ENCODE data around the gene PTPN13. TPM values are rescaled to one million over a fixed set of nuclear protein-coding genes. Genes with fewer than 3 reads are reported as not detected.
"Not testable (repeated sequence)": the region's sequence is repeated elsewhere in the genome, so short reads cannot be mapped to it uniquely, and the experiment has no call there.

PTPN13 gene
- total RNA-seq, 1 donor from 2014 or later: 0.88 TPM

- intact Hi-C loops (cut with micrococcal nuclease): no loop called here
Observed at GRCh38 chr4:86641516-86642090, 47.5 kb downstream of the PTPN13 start.

- intact Hi-C loops (cut with micrococcal nuclease): no loop called here
Observed at GRCh38 chr4:86644892-86645291, 50.8 kb downstream of the PTPN13 start.

DNA sequence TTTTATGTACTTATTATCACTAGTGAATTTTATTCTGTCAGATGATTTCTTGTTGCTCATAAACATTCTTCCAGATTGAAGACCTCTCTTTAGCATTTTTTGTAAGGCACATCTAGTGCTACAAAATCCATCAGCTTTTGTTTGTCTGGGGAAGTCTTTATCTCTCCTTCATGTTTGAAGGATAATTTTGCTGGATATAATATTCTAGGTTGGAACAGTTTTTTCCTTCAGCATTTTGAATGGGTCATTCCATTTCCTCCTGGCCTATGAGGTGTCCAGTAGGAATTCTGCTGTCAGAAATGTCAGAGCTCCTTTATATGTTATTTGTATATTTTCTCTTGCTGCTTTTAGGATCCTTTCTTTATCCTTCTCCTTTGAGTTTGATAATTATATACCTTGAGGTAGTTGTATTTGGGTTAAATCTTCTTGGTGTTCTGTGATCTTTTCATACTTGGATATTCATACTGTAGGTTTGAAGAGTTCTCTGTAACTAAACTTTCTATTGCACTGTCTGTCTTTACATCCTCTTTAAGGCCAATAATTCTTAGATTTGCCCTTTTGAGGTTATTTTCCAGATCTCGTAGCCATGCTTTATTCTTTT is 58.3 kb downstream of the PTPN13 start:
- intact Hi-C loops (cut with micrococcal nuclease): loop anchor here (2.0 kb wide), 1 partner anchor 242 kb away; no protein-coding TSS in a partner anchor

- intact Hi-C loops (cut with micrococcal nuclease): loop anchor here (2.0 kb wide), 1 partner anchor 241 kb away; no protein-coding TSS in a partner anchor
Observed at GRCh38 chr4:86653237-86653865, 59.2 kb downstream of the PTPN13 start.

GRCh38 chr4:86656781-86657180 is 62.7 kb downstream of the PTPN13 start:
- intact Hi-C loops (cut with micrococcal nuclease): not testable (repeated sequence)

DNA sequence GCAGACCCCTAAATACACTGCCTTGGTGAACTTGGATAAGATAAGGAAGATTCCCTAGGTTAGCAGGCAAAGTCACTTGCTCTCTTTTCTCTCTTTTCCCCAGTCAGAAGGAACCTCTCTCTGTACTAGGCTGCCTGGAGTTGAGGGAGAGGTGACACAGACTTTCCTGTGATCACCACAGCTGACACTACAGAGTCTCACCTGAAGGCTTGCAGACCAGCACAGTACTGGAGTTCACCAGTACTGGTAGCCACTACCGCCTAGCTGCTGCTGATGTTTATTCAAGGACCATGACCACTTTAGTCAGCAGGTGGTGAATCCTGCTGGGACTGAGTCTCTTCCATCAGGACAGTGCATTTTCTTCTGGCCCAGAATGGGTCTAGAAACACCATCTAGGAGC is 63.3 kb downstream of the PTPN13 start:
- intact Hi-C loops (cut with micrococcal nuclease): no loop called here

DNA sequence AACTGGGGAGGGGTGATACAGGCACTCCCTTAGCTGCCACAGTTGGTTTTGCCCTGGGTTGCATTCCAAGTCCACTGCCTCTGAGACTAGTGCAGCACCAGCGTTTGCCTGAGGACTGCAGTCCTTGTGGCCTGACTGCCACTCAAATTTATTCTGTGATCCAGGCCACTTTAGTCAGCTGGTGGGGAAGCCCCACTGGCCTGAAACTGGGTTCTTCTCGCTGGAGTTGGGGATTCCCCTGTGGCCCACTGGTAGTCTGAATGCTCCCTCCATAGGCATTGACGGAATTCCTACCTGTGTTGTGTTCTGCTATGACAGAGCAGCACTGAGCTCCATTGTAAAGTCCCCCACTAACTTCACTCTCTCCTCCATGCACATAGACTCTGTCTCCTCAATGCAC is 63.8 kb downstream of the PTPN13 start:
- intact Hi-C loops (cut with micrococcal nuclease): no loop called here

DNA sequence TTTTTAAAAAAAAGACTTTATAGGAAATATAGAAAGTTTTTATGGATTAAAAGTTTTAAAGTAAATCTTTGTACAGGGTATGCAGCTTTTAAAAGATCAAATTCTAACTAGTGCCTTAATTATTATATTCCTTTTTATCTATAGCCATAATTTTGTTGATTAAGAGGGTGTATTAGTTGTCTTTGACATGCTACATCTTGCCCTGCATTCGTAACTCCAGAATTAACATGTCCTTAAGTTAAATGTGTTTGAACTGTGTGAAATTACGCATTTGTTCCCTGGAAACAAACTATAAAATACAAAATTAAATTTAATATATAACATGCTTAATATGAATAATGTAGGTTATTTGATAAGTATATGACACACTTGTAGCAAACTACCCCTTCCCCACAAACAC is 66.3 kb downstream of the PTPN13 start:
- intact Hi-C loops (cut with micrococcal nuclease): no loop called here

- intact Hi-C loops (cut with micrococcal nuclease): no loop called here
Observed at GRCh38 chr4:86661006-86661405, 66.9 kb downstream of the PTPN13 start.

- intact Hi-C loops (cut with micrococcal nuclease): no loop called here
Observed at GRCh38 chr4:86661418-86661817, 67.3 kb downstream of the PTPN13 start.

GRCh38 chr4:86664959-86665358 is 70.8 kb downstream of the PTPN13 start:
- intact Hi-C loops (cut with micrococcal nuclease): no loop called here

- intact Hi-C loops (cut with micrococcal nuclease): no loop called here
Observed at GRCh38 chr4:86670298-86670697, 76.2 kb downstream of the PTPN13 start.

GRCh38 chr4:86670756-86671155 is 76.6 kb downstream of the PTPN13 start:
- intact Hi-C loops (cut with micrococcal nuclease): no loop called here

DNA sequence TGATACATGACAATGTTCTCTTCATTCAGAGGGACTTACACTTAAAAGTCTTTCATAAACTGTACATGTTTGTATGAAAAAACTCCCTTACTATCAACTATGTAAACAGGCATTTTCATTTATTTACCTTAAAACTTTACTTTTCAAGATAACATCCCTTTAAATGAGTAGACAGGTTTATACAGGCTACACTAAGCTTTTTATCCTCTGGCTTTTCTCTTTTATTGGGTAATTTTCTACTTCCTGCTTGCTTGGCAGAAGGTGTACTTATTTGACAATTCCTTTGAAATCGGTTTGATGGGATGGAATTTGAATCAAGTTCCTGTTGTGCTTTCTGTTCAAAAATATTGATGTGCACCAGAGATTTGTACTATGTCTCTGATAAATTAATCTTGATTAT is 81.4 kb downstream of the PTPN13 start:
- intact Hi-C loops (cut with micrococcal nuclease): no loop called here

DNA sequence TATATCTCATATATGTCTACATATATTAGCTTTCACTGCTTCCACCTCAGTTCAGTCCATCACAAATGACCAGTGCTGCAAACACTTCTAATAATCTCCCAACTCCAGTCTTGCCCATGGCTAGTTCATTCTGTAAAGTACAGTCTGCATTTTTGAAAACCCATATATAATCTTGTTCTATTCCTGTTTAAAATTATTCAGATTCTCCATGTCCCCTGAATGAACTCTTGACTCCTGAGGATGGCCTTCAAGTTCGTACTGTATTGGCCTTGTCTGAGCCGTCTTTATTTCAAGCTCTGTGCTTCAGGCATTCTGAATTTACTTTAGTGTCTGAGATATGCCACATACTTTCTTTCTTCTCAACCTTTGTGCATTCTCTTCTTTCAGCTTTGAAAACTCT is 84.7 kb downstream of the PTPN13 start:
- intact Hi-C loops (cut with micrococcal nuclease): no loop called here

- intact Hi-C loops (cut with micrococcal nuclease): no loop called here
Observed at GRCh38 chr4:86679441-86679840, 85.3 kb downstream of the PTPN13 start.

GRCh38 chr4:86683167-86683566 is 89.1 kb downstream of the PTPN13 start:
- intact Hi-C loops (cut with micrococcal nuclease): no loop called here

DNA sequence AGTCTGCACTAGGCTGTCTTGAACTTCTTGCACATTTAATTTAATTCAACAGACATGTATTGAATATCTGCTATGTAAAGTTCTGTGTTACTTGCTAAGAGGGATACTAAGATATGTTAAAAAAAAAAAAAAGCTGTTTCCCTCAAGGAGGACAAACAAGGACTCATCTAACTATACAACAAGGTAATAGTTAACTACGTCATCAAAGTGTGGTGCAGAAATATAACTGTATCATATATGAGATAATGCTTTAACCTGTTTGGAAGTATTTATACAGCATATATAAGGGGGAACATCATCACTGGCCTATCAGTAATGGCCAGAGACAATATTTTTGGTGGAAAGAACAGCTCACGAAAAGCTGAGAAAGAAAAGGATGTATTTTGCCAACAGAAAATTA is 89.9 kb downstream of the PTPN13 start:
- intact Hi-C loops (cut with micrococcal nuclease): no loop called here

GRCh38 chr4:86685401-86685800 is 91.3 kb downstream of the PTPN13 start:
- intact Hi-C loops (cut with micrococcal nuclease): no loop called here

DNA sequence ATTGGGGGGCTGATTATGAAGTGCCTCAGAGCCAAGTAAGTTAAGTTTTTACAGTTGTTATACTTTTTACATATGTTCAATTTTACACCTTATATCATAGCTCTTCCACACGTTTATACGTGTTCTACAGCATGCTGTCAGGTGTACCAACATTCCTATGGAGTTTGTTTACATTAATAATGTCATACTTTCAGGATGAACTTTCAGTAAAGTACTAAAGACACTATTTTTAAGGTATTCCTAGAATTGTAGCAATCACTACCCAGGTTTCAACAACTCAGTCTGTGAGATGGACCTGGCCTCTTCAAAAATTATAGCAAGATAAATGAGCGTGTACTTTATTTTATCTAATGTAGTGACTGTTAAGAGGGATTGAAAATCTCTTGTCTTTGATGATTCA is 92.6 kb downstream of the PTPN13 start:
- intact Hi-C loops (cut with micrococcal nuclease): no loop called here

GRCh38 chr4:86688026-86688425 is 93.9 kb downstream of the PTPN13 start:
- intact Hi-C loops (cut with micrococcal nuclease): no loop called here

- intact Hi-C loops (cut with micrococcal nuclease): no loop called here
Observed at GRCh38 chr4:86704601-86705000, 110.5 kb downstream of the PTPN13 start.
